Measurements from ENCODE around the gene AMZ1.
"Not testable (repeated sequence)": the region's sequence is repeated elsewhere in the genome, so short reads cannot be mapped to it uniquely, and the experiment has no call there.

AMZ1 gene

GRCh38 chr7:2691011-2691707 is 3.2 kb downstream of the AMZ1 start:
- DNase-seq (ENCODE audit: low read depth, low spot score): no peak

- DNase-seq (ENCODE audit: low read depth, low spot score): not testable (repeated sequence)
Measured at GRCh38 chr7:2691932-2692439, 4.0 kb downstream of the AMZ1 start.

GRCh38 chr7:2692543-2692942 is 4.5 kb downstream of the AMZ1 start:
- DNase-seq (ENCODE audit: low read depth, low spot score): no peak

GRCh38 chr7:2693420-2694121 is 5.6 kb downstream of the AMZ1 start:
- not testable (repeated sequence) for DNase-seq (ENCODE audit: low read depth, low spot score)

- DNase-seq (ENCODE audit: low read depth, low spot score): not testable (repeated sequence)
Measured at GRCh38 chr7:2694122-2694436, 6.1 kb downstream of the AMZ1 start.

GRCh38 chr7:2698581-2699288 is 10.7 kb downstream of the AMZ1 start:
- DNase-seq (ENCODE audit: low read depth, low spot score): no peak

- DNase-seq (ENCODE audit: low read depth, low spot score): no peak
Measured at GRCh38 chr7:2699289-2699620, 11.3 kb downstream of the AMZ1 start.

- no peak for DNase-seq (ENCODE audit: low read depth, low spot score)
Measured at GRCh38 chr7:2700141-2700850, 12.3 kb downstream of the AMZ1 start.

GRCh38 chr7:2701424-2701823 is 13.4 kb downstream of the AMZ1 start:
- DNase-seq (ENCODE audit: low read depth, low spot score): no peak

- no peak for DNase-seq (ENCODE audit: low read depth, low spot score)
Measured at GRCh38 chr7:2701832-2702593, 14.0 kb downstream of the AMZ1 start.

GRCh38 chr7:2702594-2702957 is 14.6 kb downstream of the AMZ1 start:
- no peak for DNase-seq (ENCODE audit: low read depth, low spot score)

- DNase-seq (ENCODE audit: low read depth, low spot score): no peak
Measured at GRCh38 chr7:2705371-2706096, 17.5 kb downstream of the AMZ1 start.

- no peak for DNase-seq (ENCODE audit: low read depth, low spot score)
Measured at GRCh38 chr7:2706685-2707126, 18.7 kb downstream of the AMZ1 start.

GRCh38 chr7:2707481-2707880 is 19.5 kb downstream of the AMZ1 start:
- DNase-seq (ENCODE audit: low read depth, low spot score): no peak

- DNase-seq (ENCODE audit: low read depth, low spot score): no peak
Measured at GRCh38 chr7:2708041-2708440, 20.0 kb downstream of the AMZ1 start.

- no peak for DNase-seq (ENCODE audit: low read depth, low spot score)
Measured at GRCh38 chr7:2708547-2709310, 20.7 kb downstream of the AMZ1 start.

- DNase-seq (ENCODE audit: low read depth, low spot score): no peak
Measured at GRCh38 chr7:2709553-2710285, 21.7 kb downstream of the AMZ1 start.

- no peak for DNase-seq (ENCODE audit: low read depth, low spot score)
Measured at GRCh38 chr7:2710286-2710655, 22.3 kb downstream of the AMZ1 start.

- DNase-seq (ENCODE audit: low read depth, low spot score): no peak
Measured at GRCh38 chr7:2710901-2711551, 23.0 kb downstream of the AMZ1 start.
